Subcutaneous abdominal adipose tissue (tissue), 5 donors: ENCODE data around the gene ALX4.

ENCODE experiments used
- H3K27ac ChIP-seq: one replicate; pipeline ENCODE4 v1.7.0; 2013; ENCODE audit warnings: low read depth, mild to moderate bottlenecking, inconsistent platforms, low read length, moderate library complexity
- H3K27me3 ChIP-seq, 5 donors: one replicate each; pipeline ENCODE4 v1.7.0; 2013; ENCODE audit warnings: low read length in 5 of 5, inconsistent platforms in 1 of 5; ENCODE audit not compliant: control insufficient read depth in 5 of 5, insufficient read depth in 4 of 5
- H3K36me3 ChIP-seq, 5 donors: one replicate each; pipeline ENCODE4 v1.7.0; 2013; ENCODE audit warnings: low read length in 5 of 5; ENCODE audit not compliant: control insufficient read depth in 5 of 5, insufficient read depth in 5 of 5
- H3K4me1 ChIP-seq, 5 donors: one replicate each; pipeline ENCODE4 v1.7.0; 2013; ENCODE audit warnings: low read length in 5 of 5, mild to moderate bottlenecking in 3 of 5, moderate library complexity in 1 of 5; ENCODE audit not compliant: control insufficient read depth in 5 of 5, insufficient read depth in 5 of 5
- H3K4me3 ChIP-seq, 5 donors: one replicate each; pipeline ENCODE4 v1.7.0; 2013; ENCODE audit warnings: low read length in 5 of 5, low read depth in 1 of 5
- H3K9ac ChIP-seq, 5 donors: one replicate each; pipeline ENCODE4 v1.7.0; 2013; ENCODE audit warnings: low read length in 5 of 5, mild to moderate bottlenecking in 4 of 5, moderate library complexity in 3 of 5
- H3K9me3 ChIP-seq, 5 donors: one replicate each; pipeline ENCODE4 v1.7.0; 2013; ENCODE audit warnings: low read length in 5 of 5; ENCODE audit not compliant: control insufficient read depth in 5 of 5
- donor health status: healthy.
- donor health status: healthy.
- donor health status: healthy.
- donor health status: healthy.
- donor health status: healthy.

ALX4 gene

GRCh38 chr11:44263738-44264437 lies 46.1 kb downstream of the ALX4 start:
- Histone ChIP-seq H3K27me3 (peaks cover 0 to 24% (median 4%) of the 10 kb centered on the region in 5 donors), H3K9ac (no peak overlapping the region), H3K9me3 (no peaks in the 10 kb centered on the region), H3K36me3 (no peaks in the 10 kb centered on the region), H3K4me1 (peaks cover 0 to 3% (median 0%) of the 10 kb centered on the region in 5 donors), H3K27ac (no peak overlapping the region), H3K4me3 (no peak overlapping the region)

DNA sequence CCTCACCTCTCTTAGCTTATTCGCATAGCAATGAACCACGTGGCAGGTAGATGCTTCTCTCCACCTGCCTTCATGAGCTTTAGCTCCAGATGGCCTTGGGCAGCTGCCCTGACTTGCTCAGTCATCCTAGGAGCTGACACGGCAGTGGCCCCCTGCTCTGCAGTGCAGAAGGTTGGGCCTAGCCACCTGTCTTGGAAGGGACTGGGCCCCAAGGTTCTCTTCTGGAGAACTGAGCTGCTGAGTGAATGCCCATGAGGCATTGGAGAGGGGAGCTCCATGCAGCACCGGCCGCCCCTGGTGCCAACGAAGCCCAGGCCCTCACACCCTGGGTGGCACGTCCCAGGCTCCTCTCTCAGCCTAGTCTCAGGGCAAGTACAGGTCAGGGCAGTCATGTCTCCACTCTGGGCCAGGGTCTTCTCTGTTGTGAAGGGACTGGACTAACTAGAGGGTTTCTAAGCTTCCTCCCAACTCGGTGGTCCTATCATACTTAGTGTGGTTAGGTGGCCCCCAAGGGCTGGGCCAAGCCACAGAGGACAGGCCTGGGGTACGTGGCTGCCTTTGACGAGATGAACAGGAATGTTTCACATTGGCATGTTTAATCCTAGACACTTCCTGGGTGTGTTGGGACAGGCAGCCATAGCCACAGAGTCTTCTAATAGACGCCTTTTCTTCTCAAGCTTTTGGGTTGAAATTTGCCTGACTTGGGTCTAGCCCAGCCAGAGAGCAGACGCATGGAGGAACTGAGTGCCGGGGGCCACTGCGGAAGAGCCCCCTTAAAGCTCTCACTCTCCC lies 47.9 kb downstream of the ALX4 start:
- no peaks in the 10 kb centered on the region for H3K9me3 ChIP-seq
- H3K36me3 ChIP-seq = no peaks in the 10 kb centered on the region
- H3K9ac ChIP-seq = no peak overlapping the region
- no peak overlapping the region for H3K4me3 ChIP-seq
- H3K4me1 ChIP-seq = peaks cover 0 to 3% (median under 1%) of the 10 kb centered on the region in 5 donors
- H3K27me3 ChIP-seq = peaks cover 0 to 24% (median 6%) of the 10 kb centered on the region in 5 donors
- no peak overlapping the region for H3K27ac ChIP-seq

DNA sequence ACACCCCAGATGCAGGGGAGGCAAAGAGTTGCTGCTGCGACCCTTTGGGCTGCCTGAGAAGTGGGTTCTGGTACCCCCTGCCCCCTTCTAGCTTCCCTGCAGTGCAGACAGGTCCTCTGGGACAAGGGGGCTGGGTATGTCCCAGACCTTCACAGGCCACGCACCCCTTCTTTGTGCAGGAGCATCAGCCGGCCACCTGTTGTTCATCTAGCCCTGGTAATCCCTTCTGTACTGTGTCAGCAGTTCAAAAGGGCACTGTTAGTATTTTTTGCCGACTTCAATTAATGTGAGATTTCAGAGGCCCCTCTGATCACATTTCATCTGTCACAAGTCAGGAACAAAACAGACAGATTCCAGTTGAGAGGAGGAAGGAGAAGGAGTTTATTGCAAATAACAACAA lies 49.9 kb downstream of the ALX4 start:
- Histone ChIP-seq H3K27ac (no peak overlapping the region), H3K4me1 (peaks cover 0 to 8% (median 3%) of the 10 kb centered on the region in 5 donors), H3K4me3 (no peak overlapping the region), H3K27me3 (peaks cover 0 to 24% (median 6%) of the 10 kb centered on the region in 5 donors), H3K9me3 (no peaks in the 10 kb centered on the region), H3K36me3 (no peaks in the 10 kb centered on the region), H3K9ac (no peak overlapping the region)

DNA sequence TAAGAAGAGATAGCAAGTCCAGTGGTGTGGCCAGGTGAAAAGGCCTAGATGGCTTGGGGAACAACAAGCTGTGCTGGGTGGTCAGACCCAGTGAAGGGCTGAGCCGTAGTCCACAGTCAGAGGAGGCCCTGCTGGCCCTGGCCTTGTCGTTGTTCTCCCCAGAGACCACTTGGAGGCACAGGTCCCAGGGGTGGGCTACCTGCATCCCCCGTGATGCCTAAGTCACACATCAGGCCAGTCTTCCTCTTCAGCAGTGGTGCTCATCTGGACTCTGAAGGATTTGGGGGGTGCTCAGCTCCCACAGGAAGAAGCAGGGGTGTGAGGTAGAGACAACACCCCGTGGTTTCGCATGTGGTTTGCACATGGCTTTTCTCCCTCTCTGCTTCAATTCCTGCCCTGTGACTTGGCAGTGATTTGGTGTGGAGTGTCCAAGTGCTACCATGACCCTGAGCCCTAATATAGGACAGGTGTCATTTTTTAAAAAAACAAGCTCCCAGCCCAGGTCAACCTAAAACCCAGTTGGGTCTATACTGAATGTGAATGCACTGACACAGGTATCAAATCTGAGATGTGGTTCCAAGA lies 51.0 kb downstream of the ALX4 start:
- H3K36me3 ChIP-seq = no peaks in the 10 kb centered on the region
- H3K4me1 ChIP-seq = peaks cover 0 to 8% (median 3%) of the 10 kb centered on the region in 5 donors
- no peak overlapping the region for H3K4me3 ChIP-seq
- H3K27me3 ChIP-seq = peaks cover 0 to 24% (median 6%) of the 10 kb centered on the region in 5 donors
- H3K9ac ChIP-seq = no peak overlapping the region
- H3K27ac ChIP-seq = no peak overlapping the region
- no peaks in the 10 kb centered on the region for H3K9me3 ChIP-seq

- peaks cover 0 to 6% (median 3%) of the 10 kb centered on the region in 5 donors for H3K9me3 ChIP-seq
- no peak overlapping the region for H3K9ac ChIP-seq
- H3K27ac ChIP-seq = no peak overlapping the region
- peaks cover 0 to 24% (median 0%) of the 10 kb centered on the region in 5 donors for H3K27me3 ChIP-seq
- no peak overlapping the region for H3K4me3 ChIP-seq
- H3K36me3 ChIP-seq = no peaks in the 10 kb centered on the region
- peaks cover 0 to 8% (median 3%) of the 10 kb centered on the region in 5 donors for H3K4me1 ChIP-seq
These were observed 51.8 kb downstream of the ALX4 start for GRCh38 chr11:44258190-44258489.

DNA sequence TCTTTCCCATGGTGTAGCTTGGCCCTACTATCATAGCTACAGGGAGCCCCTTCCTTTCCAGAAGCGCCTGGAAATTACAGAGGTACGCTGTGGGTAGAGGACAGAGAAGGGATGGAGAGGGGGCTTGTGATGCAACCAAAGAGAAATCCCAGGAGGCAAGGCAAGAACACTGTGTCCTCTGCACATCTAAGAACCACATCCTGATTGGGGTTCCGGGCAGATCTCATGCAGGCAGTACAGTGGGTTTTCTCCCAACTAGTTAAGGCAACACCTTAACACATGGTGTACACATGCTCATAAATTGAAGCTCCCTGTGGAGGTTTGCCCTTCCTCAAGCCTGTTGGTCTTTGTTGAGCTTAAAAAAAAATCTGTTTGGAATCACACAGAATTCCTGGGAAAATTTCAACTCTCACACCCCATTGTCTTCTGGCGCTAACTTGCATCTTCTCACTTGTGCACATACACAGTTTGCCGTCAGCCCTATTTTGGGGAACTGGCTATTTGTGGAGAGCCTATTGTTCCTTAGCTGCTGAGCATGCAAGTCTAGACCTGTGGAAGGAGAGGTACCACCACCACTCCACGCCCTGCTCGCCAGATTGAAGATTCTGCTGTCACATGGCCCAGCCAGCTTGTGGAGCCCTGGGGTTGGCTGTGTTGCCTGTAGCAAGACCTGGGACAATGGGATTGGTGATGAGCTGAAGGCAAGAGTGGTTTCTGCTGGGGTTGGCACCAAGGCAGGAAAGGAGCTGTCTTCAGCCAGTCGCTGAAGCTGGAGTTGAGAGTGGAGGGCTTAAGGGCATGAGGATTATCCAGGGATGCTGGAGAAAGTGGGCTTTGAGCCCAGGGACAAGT lies 52.4 kb downstream of the ALX4 start:
- Histone ChIP-seq H3K9ac (no peak overlapping the region), H3K27me3 (peaks cover 0 to 21% (median 0%) of the 10 kb centered on the region in 5 donors), H3K27ac (no peak overlapping the region), H3K4me1 (peaks cover 0 to 8% (median 3%) of the 10 kb centered on the region in 5 donors), H3K36me3 (no peaks in the 10 kb centered on the region), H3K9me3 (peaks cover 0 to 11% (median 9%) of the 10 kb centered on the region in 5 donors), H3K4me3 (no peak overlapping the region)

- Histone ChIP-seq H3K9ac (no peak overlapping the region), H3K4me1 (peaks cover 0 to 8% (median 3%) of the 10 kb centered on the region in 5 donors)
These were observed 53.2 kb downstream of the ALX4 start for GRCh38 chr11:44256673-44257291.

DNA sequence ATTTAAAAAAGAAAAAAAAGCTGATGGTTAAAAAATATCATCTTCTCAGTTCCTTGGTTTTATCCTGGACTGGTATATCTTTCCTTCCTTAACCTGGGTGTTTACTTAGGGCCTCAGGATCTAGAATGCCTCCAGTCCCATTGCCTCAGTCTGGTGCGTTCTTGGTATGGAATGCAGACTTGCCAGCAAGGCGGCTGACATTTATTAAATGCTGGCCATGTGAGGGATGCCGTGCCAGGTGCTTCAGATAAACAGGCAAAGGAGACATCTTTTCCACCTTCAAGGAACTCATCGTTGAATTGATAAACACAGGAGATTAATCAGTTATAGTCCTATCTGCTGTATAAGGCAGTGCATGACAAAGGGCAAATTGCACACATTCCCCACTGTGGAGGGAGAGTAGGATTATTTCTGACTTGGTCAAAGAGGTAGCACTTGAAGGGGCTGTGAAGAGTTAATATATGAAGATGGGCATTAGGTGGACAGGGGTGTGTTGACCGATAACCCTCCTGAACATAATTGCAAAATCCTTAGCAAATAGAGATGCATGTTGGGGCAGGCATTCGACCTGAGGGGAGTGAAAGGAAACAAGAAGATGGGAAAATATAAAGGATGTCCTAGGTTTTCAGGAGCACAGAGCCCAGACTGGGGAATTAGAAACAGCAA lies 54.4 kb downstream of the ALX4 start:
- H3K36me3 ChIP-seq = no peaks in the 10 kb centered on the region

More at GRCh38 chr11:44256673-44257291, 53.2 kb downstream of the ALX4 start:
- Histone ChIP-seq H3K27me3 (peaks cover 0 to 15% (median 0%) of the 10 kb centered on the region in 5 donors), H3K9me3 (peaks cover 0 to 17% (median 15%) of the 10 kb centered on the region in 5 donors), H3K27ac (no peak overlapping the region), H3K36me3 (no peaks in the 10 kb centered on the region), H3K4me3 (no peak overlapping the region)

More for the DNA sequence above, 54.4 kb downstream of the ALX4 start:
- peaks cover 0 to 8% (median 3%) of the 10 kb centered on the region in 5 donors for H3K4me1 ChIP-seq
- no peak overlapping the region for H3K4me3 ChIP-seq
- peaks cover 0 to 17% (median 15%) of the 10 kb centered on the region in 5 donors for H3K9me3 ChIP-seq
- H3K27ac ChIP-seq = no peak overlapping the region
- peaks cover 0 to 7% (median 0%) of the 10 kb centered on the region in 5 donors for H3K27me3 ChIP-seq
- no peak overlapping the region for H3K9ac ChIP-seq
